HUES6 (cell line): ENCODE measurements around the gene ELANE.

Source experiments
- H3K27ac ChIP-seq: 2 replicates; pipeline ENCODE4 v1.7.0; 2013; ENCODE audit warnings: low read depth, mild to moderate bottlenecking, low read length, inconsistent platforms
- H3K27me3 ChIP-seq: 2 replicates; pipeline ENCODE4 v1.6.1; 2013; ENCODE audit warnings: low read length; ENCODE audit not compliant: control insufficient read depth, insufficient read depth
- H3K36me3 ChIP-seq: 2 replicates; pipeline ENCODE4 v1.6.1; 2013; ENCODE audit warnings: low read length; ENCODE audit not compliant: control insufficient read depth, insufficient read depth
- H3K4me1 ChIP-seq: 2 replicates; pipeline ENCODE4 v1.6.1; 2013; ENCODE audit warnings: low read length; ENCODE audit not compliant: control insufficient read depth, insufficient read depth
- H3K4me3 ChIP-seq: 2 replicates; pipeline ENCODE4 v1.5.1; 2013; ENCODE audit warnings: low read depth, low read length
- H3K9ac ChIP-seq: one replicate; pipeline ENCODE4 v1.6.1; 2013; ENCODE audit warnings: mild to moderate bottlenecking, low read length
- H3K9me3 ChIP-seq: 2 replicates; pipeline ENCODE4 v1.6.1; 2013; ENCODE audit warnings: low read depth, low read length; ENCODE audit not compliant: control insufficient read depth, insufficient read depth

ELANE gene

DNA sequence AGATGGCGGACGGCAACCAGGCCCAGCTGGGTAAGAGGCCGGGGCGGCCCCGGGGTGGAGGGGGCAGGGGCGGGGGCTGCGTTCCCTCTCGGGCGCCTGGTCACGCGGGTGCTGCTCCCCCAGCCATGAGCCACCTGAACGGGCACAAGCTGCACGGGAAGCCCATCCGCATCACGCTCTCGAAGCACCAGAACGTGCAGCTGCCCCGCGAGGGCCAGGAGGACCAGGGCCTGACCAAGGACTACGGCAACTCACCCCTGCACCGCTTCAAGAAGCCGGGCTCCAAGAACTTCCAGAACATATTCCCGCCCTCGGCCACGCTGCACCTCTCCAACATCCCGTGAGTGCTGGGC is 43.7 kb upstream of the ELANE start:
- H3K4me3 ChIP-seq, result no peak overlapping the region
- H3K9me3 ChIP-seq, result no peaks in the 10 kb centered on the region
- no peaks in the 10 kb centered on the region for H3K27me3 ChIP-seq
- peaks cover 95% of the 10 kb centered on the region for H3K36me3 ChIP-seq
- no peak overlapping the region for H3K9ac ChIP-seq
- H3K27ac ChIP-seq, result no peak overlapping the region
- no peaks in the 10 kb centered on the region for H3K4me1 ChIP-seq

- no peaks in the 10 kb centered on the region for H3K4me1 ChIP-seq
- no peaks in the 10 kb centered on the region for H3K27me3 ChIP-seq
- peaks cover 89% of the 10 kb centered on the region for H3K36me3 ChIP-seq
- H3K27ac ChIP-seq, result no peak overlapping the region
- H3K9ac ChIP-seq, result no peak overlapping the region
- H3K9me3 ChIP-seq, result no peaks in the 10 kb centered on the region
- H3K4me3 ChIP-seq, result no peak overlapping the region
Measured at GRCh38 chr19:810077-810855, 41.8 kb upstream of the ELANE start.

DNA sequence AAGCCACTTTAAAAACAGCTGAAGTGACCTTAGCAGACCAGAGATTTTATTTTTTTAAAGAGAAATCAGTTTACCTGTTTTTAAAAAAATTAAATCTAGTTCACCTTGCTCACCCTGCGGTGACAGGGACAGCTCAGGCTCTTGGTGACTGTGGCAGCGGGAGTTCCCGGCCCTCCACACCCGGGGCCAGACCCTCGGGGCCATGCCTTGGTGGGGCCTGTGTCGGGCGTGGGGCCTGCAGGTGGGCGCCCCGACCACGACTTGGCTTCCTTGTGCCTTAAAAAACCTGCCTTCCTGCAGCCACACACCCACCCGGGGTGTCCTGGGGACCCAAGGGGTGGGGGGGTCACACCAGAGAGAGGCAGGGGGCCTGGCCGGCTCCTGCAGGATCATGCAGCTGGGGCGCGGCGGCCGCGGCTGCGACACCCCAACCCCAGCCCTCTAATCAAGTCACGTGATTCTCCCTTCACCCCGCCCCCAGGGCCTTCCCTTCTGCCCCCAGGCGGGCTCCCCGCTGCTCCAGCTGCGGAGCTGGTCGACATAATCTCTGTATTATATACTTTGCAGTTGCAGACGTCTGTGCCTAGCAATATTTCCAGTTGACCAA is 41.1 kb upstream of the ELANE start:
- no peak overlapping the region for H3K27ac ChIP-seq
- no peaks in the 10 kb centered on the region for H3K4me1 ChIP-seq
- no peaks in the 10 kb centered on the region for H3K9me3 ChIP-seq
- H3K9ac ChIP-seq, result no peak overlapping the region
- H3K4me3 ChIP-seq, result no peak overlapping the region
- peaks cover 87% of the 10 kb centered on the region for H3K36me3 ChIP-seq
- no peaks in the 10 kb centered on the region for H3K27me3 ChIP-seq

- Histone ChIP-seq H3K9me3 (no peaks in the 10 kb centered on the region), H3K36me3 (peaks cover 86% of the 10 kb centered on the region), H3K4me1 (no peaks in the 10 kb centered on the region), H3K4me3 (no peak overlapping the region), H3K9ac (no peak overlapping the region), H3K27me3 (no peaks in the 10 kb centered on the region), H3K27ac (no peak overlapping the region)
Measured at GRCh38 chr19:811506-812048, 40.5 kb upstream of the ELANE start.

DNA sequence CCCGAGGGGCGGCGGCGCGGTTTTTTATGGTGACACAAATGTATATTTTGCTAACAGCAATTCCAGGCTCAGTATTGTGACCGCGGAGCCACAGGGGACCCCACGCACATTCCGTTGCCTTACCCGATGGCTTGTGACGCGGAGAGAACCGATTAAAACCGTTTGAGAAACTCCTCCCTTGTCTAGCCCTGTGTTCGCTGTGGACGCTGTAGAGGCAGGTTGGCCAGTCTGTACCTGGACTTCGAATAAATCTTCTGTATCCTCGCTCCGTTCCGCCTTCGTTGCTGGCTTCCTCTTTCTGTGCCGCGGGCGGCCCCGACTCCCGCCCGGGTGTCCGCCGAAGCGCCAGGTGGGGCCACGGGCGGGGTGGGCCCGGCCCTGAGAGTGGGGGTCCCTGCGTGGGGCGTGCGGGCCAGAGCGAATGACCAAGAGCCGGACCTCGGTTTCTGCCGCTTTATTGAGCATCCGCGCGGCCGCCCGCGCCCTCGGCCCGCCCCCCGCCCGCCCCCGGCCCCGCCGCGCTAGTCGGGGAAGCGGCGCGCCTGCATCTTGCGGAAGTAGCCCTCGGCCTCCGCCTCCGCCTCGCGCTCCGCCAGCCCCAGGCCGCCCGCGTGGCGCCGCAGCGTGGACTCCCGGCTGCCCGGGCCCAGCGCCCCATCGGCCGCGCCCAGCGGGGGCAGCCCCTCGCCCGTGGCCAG is 39.9 kb upstream of the ELANE start:
- H3K27ac ChIP-seq, result no peak overlapping the region
- no peaks in the 10 kb centered on the region for H3K9me3 ChIP-seq
- no peaks in the 10 kb centered on the region for H3K4me1 ChIP-seq
- no peak overlapping the region for H3K9ac ChIP-seq
- peaks cover 81% of the 10 kb centered on the region for H3K36me3 ChIP-seq
- H3K27me3 ChIP-seq, result no peaks in the 10 kb centered on the region
- H3K4me3 ChIP-seq, result no peak overlapping the region

DNA sequence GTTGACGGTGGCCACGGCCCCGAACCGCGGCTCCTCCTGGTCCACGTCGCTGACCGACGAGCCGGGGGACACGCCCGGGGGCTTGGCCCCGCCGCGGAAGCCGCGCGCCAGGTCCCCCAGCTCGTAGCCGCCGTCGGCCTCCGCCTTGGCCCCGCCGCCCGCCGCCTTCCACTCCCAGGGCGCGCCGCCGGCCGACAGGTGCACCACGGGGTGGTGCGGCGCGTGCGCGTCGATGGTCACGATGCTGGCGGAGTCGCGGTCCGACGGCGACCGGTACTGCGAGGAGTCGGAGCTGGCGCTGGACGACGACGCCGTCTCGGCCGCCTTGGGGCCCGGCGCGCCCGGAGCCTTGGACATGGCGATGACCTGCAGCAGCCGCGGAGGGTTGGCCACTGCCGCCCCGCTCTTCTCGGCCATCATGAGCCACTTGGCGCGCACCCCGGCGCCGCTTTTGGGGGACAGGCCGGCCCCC is 39.3 kb upstream of the ELANE start:
- no peaks in the 10 kb centered on the region for H3K27me3 ChIP-seq
- H3K4me3 ChIP-seq, result no peak overlapping the region
- no peaks in the 10 kb centered on the region for H3K9me3 ChIP-seq
- no peak overlapping the region for H3K27ac ChIP-seq
- H3K36me3 ChIP-seq, result peaks cover 75% of the 10 kb centered on the region
- no peak overlapping the region for H3K9ac ChIP-seq
- no peaks in the 10 kb centered on the region for H3K4me1 ChIP-seq

GRCh38 chr19:813219-814151 is 38.6 kb upstream of the ELANE start:
- Histone ChIP-seq H3K9ac (no peak overlapping the region), H3K27ac (no peak overlapping the region), H3K27me3 (no peaks in the 10 kb centered on the region), H3K36me3 (peaks cover 68% of the 10 kb centered on the region), H3K9me3 (no peaks in the 10 kb centered on the region), H3K4me1 (no peaks in the 10 kb centered on the region), H3K4me3 (no peak overlapping the region)

GRCh38 chr19:814152-815078 is 37.7 kb upstream of the ELANE start:
- Histone ChIP-seq H3K4me3 (no peak overlapping the region), H3K9ac (no peak overlapping the region), H3K9me3 (no peaks in the 10 kb centered on the region), H3K36me3 (peaks cover 59% of the 10 kb centered on the region), H3K27me3 (no peaks in the 10 kb centered on the region), H3K4me1 (no peaks in the 10 kb centered on the region), H3K27ac (no peak overlapping the region)

DNA sequence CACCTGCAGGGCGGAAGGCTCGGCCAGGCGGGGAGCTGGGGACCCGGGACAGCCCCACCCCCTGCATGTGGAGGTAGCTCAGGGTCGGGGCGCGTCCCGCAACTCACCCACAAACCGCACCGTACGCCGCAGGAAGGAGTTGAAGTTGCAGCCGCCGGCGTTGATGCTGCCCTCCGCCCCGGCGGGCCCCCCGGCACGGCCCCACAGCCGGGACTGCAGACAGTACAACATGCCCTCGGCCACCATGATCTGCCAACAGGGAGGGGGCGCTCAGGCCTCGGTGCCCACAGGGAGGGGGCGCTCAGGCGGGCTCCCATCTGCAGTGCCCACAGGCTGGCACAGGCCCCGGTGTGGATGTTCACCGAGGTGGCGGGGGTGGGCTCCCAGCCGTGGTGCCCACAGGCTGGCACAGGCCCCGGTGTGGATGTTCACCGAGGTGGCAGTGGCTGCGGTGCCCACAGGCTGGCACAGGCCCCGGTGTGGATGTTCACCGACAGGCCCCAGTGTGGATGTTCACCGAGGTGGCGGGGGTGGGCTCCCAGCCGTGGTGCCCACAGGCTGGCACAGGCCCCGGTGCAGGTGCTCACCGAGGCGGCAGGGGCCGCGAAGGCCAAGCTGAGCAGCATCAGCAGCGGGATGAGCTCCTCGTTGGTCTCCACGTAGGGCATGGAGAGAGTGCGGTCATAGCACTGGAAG is 36.9 kb upstream of the ELANE start:
- no peaks in the 10 kb centered on the region for H3K27me3 ChIP-seq
- H3K36me3 ChIP-seq, result peaks cover 51% of the 10 kb centered on the region
- no peak overlapping the region for H3K4me3 ChIP-seq
- no peaks in the 10 kb centered on the region for H3K4me1 ChIP-seq
- no peak overlapping the region for H3K9ac ChIP-seq
- no peak overlapping the region for H3K27ac ChIP-seq
- no peaks in the 10 kb centered on the region for H3K9me3 ChIP-seq
